ENCODE results near the gene SLC7A11. TPM values are rescaled to one million over a fixed set of nuclear protein-coding genes. Genes with fewer than 3 reads are reported as not detected.

SLC7A11 gene
- total RNA-seq, 1 experiment from 2014 or later, result 10.1 TPM

DNA sequence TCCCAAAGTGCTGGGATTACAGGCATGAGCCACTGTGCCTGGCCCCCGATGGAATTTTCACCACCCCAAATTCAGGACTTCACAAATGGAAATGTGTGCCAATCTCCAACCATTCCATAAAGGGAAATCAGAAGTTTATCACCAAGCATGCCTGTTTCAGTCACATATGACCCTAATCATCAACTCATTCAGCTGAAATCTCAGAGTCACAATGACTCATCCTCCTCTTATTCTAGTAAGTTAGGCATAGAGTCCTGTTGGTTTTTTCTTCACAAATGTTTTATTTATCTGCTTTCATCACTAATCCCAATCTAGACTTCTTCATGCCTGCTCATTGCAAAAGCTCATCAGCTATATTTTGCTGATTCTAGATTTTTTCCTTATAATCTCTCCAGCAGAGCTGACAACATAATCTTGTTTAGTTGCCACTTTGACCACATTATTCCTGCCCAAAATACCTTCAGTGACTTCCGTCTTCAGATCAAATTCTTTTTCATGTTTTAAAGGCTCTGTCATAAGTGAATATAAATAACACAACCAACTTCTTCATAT lies 83.3 kb downstream of the SLC7A11 start:
- H3K4me1 Mint-ChIP-seq, result peaks cover 20% of the 10 kb centered on the region
- no peaks in the 10 kb centered on the region for H3K27me3 Mint-ChIP-seq (ENCODE audit: low read depth)
- ChIA-PET POLR2A (no interaction called here), CTCF (interaction anchor here (1.1 kb wide), 1 partner anchor 336 kb away, joined by 3 read pairs; no protein-coding TSS in a partner anchor)
- DNase-seq (ENCODE audit: low spot score) (no peak), ATAC-seq (no peak)
- H3K36me3 Mint-ChIP-seq, result no peaks in the 10 kb centered on the region
- H3K27ac Mint-ChIP-seq, result no peak overlapping the region
- TF ChIP-seq ZNF121 (CRISPR knock-in tag; IDR thresholded peaks at IDR 0.05), result no peak
- TF ChIP-seq RORB (CRISPR knock-in tag; IDR thresholded peaks at IDR 0.05), result no peak
- no peak for TF ChIP-seq ZSCAN18 (CRISPR knock-in tag; IDR thresholded peaks at IDR 0.05)
- TF ChIP-seq MXD4 (CRISPR knock-in tag; IDR thresholded peaks at IDR 0.05; ENCODE audit: borderline replicate concordance), result no peak
- no peak for TF ChIP-seq SP1 (CRISPR knock-in tag; conservative IDR thresholded peaks at IDR 0.05)
- TF ChIP-seq ETV6 (CRISPR knock-in tag; IDR thresholded peaks at IDR 0.05), result no peak
- TF ChIP-seq FOXJ3 (CRISPR knock-in tag; IDR thresholded peaks at IDR 0.05; ENCODE audit: borderline replicate concordance), result no peak
- TF ChIP-seq, protein P1, sequence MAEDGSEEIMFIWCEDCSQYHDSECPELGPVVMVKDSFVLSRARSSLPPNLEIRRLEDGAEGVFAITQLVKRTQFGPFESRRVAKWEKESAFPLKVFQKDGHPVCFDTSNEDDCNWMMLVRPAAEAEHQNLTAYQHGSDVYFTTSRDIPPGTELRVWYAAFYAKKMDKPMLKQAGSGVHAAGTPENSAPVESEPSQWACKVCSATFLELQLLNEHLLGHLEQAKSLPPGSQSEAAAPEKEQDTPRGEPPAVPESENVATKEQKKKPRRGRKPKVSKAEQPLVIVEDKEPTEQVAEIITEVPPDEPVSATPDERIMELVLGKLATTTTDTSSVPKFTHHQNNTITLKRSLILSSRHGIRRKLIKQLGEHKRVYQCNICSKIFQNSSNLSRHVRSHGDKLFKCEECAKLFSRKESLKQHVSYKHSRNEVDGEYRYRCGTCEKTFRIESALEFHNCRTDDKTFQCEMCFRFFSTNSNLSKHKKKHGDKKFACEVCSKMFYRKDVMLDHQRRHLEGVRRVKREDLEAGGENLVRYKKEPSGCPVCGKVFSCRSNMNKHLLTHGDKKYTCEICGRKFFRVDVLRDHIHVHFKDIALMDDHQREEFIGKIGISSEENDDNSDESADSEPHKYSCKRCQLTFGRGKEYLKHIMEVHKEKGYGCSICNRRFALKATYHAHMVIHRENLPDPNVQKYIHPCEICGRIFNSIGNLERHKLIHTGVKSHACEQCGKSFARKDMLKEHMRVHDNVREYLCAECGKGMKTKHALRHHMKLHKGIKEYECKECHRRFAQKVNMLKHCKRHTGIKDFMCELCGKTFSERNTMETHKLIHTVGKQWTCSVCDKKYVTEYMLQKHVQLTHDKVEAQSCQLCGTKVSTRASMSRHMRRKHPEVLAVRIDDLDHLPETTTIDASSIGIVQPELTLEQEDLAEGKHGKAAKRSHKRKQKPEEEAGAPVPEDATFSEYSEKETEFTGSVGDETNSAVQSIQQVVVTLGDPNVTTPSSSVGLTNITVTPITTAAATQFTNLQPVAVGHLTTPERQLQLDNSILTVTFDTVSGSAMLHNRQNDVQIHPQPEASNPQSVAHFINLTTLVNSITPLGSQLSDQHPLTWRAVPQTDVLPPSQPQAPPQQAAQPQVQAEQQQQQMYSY (CRISPR knock-in tag; IDR thresholded peaks at IDR 0.05), result no peak
- no peak for TF ChIP-seq MYBL2 (CRISPR knock-in tag; IDR thresholded peaks at IDR 0.05)
- TF ChIP-seq, protein P2, sequence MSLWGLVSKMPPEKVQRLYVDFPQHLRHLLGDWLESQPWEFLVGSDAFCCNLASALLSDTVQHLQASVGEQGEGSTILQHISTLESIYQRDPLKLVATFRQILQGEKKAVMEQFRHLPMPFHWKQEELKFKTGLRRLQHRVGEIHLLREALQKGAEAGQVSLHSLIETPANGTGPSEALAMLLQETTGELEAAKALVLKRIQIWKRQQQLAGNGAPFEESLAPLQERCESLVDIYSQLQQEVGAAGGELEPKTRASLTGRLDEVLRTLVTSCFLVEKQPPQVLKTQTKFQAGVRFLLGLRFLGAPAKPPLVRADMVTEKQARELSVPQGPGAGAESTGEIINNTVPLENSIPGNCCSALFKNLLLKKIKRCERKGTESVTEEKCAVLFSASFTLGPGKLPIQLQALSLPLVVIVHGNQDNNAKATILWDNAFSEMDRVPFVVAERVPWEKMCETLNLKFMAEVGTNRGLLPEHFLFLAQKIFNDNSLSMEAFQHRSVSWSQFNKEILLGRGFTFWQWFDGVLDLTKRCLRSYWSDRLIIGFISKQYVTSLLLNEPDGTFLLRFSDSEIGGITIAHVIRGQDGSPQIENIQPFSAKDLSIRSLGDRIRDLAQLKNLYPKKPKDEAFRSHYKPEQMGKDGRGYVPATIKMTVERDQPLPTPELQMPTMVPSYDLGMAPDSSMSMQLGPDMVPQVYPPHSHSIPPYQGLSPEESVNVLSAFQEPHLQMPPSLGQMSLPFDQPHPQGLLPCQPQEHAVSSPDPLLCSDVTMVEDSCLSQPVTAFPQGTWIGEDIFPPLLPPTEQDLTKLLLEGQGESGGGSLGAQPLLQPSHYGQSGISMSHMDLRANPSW (CRISPR knock-in tag; conservative IDR thresholded peaks at IDR 0.05; ENCODE audit: low read depth), result no peak
- no peak for TF ChIP-seq CREB1 (CRISPR knock-in tag; IDR thresholded peaks at IDR 0.05)
- TF ChIP-seq USF1 (CRISPR knock-in tag; IDR thresholded peaks at IDR 0.05), result no peak
- no peak for TF ChIP-seq GTF2I (CRISPR knock-in tag; conservative IDR thresholded peaks at IDR 0.05)
- TF ChIP-seq TEAD4 (CRISPR knock-in tag; IDR thresholded peaks at IDR 0.05), result no peak
- TF ChIP-seq ARID4B (CRISPR knock-in tag; IDR thresholded peaks at IDR 0.05; ENCODE audit: borderline replicate concordance), result no peak
- no peak overlapping the region for H3K4me3 Mint-ChIP-seq
- H3K9me3 Mint-ChIP-seq, result no peaks in the 10 kb centered on the region

All from WTC11 (cell line).